HEK293 (cell line): ENCODE data around the gene LCN12.

Experiments used
- CTCF ChIP-seq: fragments of 450-650 bp; formaldehyde crosslinking; IDR thresholded peaks from 2 replicates; pipeline ENCODE4 v1.5.1; 2016; ENCODE audit warnings: missing biosample characterization, missing genetic modification characterization
- SP2 ChIP-seq: fragments of 450-650 bp; formaldehyde crosslinking; IDR thresholded peaks from 2 replicates; pipeline ENCODE4 v1.5.1; 2016; ENCODE audit warnings: missing biosample characterization, missing genetic modification characterization
- ZNF239 ChIP-seq: fragments of 450-650 bp; formaldehyde crosslinking; IDR thresholded peaks from 2 replicates; pipeline ENCODE4 v1.5.1; 2016; ENCODE audit warnings: missing biosample characterization, missing genetic modification characterization
- ZNF660 ChIP-seq: fragments of 450-650 bp; IDR thresholded peaks from 2 replicates; pipeline ENCODE4 v1.5.1; 2018; ENCODE audit warnings: missing biosample characterization, mild to moderate bottlenecking, missing genetic modification characterization

- TF ChIP-seq CTCF (tag by site-specific recombination): no peak
- TF ChIP-seq SP2: no peak
- no peak for TF ChIP-seq ZNF239 (tag by site-specific recombination)
- no peak for TF ChIP-seq ZNF660 (tag by site-specific recombination)
Observed at GRCh38 chr9:136962163-136962562, 10.1 kb downstream of the LCN12 start.
